ENCODE measurements around the gene PRMT3.
A peak's percentile ranks its signal among the peaks of the same experiment; 100 is the strongest.
"Not testable (repeated sequence)": the region's sequence is repeated elsewhere in the genome, so short reads cannot be mapped to it uniquely, and the experiment has no call there.

PRMT3 gene

DNA sequence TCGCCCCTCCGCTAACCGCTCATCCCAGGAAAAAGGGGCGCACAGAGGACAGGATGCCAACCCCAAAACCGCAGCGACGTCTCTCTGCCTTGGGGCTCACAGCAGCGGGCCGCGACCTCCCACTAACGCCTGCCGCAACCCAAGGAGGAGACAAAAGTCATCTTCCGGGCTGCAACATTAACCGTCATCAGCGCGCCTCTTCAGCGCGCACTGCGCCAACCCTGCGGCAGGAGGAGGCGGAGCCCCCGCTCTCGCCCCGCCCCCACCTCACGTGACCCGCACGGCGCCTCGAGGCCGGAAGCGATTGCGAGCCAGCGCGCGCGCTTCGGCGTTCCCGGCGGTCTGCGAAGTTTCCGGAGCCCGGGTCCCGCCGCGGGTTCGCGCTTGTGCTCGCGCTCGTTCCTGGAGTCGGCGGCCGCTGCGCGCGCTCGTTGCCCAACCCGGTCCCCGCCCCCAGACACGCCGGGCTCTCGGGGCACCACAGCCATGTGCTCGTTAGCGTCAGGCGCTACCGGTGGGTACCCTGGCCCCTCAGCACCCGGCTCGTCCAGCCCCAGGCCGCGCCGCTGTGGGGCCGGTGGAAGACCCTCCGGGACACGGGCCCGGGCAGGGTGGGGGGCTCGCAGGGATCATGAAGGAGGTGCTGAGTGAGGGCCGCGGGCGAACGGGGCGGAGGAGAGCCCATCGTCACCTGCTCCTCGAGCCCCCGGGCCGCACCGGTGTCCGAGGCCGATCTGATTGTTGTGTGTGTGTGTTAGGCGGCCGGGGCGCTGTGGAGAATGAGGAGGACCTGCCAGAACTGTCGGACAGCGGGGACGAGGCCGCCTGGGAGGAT lies at the start of gene PRMT3:
TSS of gene PRMT3 (plus strand) at position 456 of the 835 bp plus-strand sequence. CDS start at position 487, 31 bp downstream.
- DNase-seq (ENCODE audit: low spot score) = peak; percentile 97
- FAIRE-seq = peak; percentile 94

DNA sequence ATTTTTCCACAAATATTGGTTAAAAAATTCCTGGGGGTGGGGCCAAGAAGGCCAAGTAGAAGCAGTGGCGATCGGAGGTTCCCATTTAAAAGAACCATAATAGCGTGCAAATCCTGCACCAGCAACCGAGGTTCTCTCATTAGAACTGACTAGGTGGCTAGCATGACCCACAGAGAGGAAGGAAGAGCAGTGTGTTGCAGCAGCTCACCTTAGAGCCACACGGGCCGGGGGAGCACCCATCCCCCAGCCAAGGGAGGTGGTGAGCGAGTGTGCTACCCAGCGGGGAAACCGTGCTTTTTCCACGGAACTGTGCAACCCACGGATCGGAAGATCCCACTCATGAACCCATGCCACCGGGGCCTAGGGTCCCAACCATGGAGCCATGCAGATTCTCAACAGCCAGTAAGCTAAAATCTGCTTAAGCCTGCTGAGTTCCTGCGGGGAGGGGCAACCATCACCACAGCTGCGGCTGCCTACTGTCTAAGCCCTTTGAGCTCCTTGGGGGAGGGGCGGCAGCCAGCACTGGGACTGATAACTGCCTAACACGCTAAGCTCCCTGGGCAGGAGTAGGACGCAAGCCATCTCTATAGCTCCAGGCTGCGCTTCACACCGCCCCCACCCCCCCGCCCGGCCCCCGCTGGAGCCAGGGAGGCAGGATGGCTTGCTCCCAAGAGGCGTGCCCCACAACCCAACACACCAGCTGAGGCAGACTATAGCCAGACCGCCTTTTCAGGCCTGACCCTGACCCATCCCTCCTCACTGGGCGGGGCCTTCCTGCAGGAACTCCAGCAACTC lies 45.0 kb upstream of the PRMT3 start:
- no peak for DNase-seq (ENCODE audit: low spot score)
- FAIRE-seq = peak; percentile 13

DNA sequence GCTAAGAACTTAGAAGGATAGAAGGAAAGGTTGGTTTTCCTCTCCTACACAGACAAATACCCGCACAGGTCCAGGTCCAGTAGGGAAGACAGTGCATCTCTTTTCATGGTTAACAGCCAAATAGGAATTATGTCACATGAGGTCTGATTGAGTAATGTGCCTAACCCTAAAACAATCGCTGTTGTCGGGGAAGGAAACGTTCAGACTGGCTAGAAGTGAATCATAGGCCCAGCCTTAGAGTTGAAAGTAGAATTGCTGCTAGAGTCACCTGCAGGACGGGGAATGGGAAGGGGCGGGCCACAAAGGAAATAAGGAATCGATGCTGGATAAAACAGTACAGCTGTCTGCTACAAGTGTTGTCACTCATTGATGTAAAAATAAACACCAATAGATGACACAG lies 36.4 kb upstream of the PRMT3 start:
- no peak for FAIRE-seq

DNA sequence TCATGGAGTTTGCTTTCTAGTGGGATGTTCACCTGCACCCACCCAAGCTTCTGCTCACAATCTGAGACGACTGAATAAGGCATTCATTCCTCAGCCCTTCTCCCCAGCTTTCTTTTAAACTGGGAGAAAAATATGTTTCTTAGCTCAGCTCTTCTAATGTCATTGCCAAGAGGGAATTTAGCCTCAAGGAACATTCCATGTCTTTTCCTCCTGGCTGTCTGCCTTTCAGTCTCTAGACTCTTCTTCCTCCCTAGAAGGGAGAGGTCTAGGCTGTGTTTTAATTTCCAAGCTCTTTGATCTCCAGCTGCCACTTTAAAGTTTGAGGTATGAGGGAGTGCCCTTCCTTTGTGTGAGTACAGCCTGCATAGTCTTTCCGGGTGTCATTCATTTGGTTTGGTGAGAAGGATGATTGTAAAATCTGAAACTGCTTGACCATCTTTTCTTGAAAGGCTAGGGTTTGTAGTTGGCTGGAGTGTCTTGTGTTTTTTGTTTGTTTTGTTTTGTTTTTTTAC lies 35.7 kb upstream of the PRMT3 start:
- FAIRE-seq = no peak
- no peak for DNase-seq (ENCODE audit: low spot score)

More for the DNA sequence above, 36.4 kb upstream of the PRMT3 start:
- no peak for DNase-seq (ENCODE audit: low spot score)

DNA sequence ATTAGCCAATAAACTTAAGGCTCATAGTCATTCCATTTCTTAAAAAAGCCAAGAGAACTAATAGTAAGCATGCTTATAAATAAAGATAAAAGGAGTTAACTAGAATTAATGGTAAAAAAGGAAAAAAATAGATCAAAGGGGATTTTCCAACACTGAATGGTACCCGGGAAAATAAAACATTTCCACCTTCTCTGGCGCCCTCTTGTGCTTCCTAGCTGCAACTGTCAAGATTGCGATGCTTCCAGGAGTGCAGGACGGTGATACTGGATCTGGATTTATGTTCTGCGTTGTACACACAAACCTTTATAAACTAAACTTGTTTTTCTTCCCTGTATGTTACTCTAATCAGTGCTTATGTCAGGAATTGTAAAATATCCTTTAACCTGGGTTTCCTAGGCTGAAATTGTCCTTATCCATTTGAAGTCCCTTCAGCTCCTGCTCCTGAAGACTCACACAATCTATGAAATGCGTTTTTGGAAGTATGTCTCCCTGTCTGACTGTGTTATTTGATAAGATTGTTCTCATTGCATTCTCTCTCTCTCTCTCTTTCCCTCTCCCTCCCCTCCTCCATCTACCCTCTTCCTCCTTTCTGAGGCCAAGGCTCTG lies 33.6 kb upstream of the PRMT3 start:
- FAIRE-seq (no peak), DNase-seq (ENCODE audit: low spot score) (peak; percentile 54)

DNA sequence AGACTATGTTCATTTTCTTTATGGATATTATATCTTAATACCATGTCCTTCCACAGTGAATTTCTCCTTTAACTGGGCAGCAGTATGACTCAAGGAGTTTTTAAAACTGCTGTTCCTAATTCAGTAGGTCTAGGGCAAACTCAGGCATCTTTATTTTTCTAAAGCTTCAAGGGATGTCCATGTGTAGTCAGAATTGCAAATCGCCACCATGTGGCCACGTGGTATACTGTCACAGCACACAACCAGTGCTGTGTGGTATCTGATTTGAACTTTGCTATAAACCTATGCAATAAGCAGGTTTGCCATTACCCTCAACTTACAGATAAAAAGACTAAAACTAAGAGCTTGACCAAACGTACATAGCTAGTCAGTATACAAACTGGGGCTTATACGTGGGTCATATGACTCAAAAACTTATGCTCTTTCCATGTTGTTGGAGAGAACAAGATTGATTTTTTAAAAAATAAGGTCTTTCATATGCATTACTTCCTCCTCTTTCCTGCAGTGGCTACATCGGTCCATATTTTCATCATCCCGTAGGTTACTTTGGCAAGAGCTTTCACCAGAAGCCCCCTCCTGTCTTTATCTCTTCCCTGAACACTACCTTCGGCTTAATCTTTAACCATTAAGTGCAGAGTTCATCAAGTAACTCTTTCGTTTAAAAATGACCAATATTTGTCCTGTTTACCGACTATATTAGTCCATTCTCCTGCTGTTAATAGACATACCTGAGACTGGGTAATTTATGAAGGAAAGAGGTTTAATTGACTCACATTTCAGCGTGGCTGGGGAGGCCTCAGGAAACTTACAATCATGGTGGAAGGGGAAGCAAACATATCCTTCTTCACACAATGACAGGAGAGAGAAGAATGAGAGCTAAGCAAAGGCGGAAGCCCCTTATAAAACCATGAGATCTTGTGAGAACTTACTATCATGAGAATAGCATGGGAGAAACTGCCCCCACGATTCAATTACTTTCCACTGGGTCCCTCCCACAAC lies 32.0 kb upstream of the PRMT3 start:
- DNase-seq (ENCODE audit: low spot score) (peak; percentile 41), FAIRE-seq (peak; percentile 82)

DNA sequence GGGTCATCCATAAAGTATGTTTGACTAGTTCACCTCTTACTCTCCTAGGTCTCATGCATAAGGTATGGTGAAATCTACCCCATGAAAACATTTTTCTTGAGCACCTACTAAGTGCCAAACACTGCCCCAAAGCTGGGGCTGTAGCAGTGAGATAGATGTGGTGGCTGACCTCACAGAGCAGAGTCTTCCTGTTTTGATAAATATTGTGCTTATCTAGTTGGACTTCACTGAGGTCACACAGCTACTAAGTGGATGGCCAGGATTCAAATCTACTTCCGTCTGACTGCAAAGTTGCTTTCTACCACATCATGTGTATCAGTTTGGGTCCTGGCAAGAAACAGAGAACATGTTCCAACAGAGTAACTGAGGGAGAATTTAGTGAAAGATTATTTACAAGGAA lies 30.4 kb upstream of the PRMT3 start:
- FAIRE-seq = no peak
- no peak for DNase-seq (ENCODE audit: low spot score)

DNA sequence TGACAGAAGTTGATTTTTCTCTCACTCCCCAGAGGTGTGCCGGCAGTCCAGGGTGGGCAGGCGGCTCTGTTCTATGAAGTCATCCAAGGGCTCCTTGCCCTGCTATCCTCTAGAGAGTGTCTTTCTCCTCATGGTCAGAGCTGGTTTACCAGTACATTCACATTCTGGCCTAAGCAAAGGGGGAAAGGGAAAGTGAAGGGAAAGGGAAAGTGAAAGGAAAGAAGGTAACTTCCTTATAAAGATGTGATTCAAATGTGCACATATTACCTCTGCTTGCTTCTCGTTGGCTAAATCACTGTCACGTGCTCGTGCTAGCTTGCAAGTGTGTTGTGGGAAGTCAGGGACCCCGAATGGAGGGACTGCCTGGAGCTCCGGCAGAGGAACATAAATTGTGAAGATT lies 26.9 kb upstream of the PRMT3 start:
- DNase-seq (ENCODE audit: low spot score) (no peak), FAIRE-seq (no peak)

DNA sequence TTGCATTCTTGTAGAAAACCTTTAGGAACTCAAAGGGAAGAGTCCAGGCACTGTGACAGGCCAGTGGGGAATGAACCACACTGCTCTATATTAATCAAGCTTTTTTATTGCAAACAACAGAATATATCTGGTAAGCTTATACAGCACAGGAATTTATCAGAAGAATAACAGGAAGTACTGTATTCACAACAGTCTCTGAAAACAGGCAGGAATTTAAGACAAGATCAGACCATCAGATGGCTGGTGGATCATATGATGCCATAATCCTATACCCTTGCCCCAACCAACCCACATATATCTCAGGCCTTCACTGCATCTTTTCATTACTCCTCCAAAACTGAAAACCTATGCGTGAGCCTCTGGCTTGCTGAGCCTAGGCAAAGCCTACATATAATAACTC lies 25.0 kb upstream of the PRMT3 start:
- DNase-seq (ENCODE audit: low spot score) (no peak), FAIRE-seq (no peak)

DNA sequence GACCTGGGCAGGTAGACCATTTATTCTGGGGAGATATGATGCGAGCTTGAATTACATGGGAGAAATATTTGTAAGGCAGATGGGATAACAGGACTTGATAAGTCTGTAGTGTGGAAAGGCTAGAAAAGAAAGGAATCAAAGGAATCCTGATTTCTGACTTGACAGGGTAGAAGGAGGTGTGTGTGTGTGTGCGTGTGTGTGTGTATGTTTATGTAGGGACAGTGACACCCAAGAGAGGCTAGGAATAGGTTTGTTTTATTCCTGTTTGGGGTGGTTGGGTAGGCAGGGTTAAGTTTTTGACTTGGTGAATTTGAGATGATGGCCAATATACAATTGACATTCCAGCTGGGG lies 24.4 kb upstream of the PRMT3 start:
- DNase-seq (ENCODE audit: low spot score) = no peak
- FAIRE-seq = no peak

DNA sequence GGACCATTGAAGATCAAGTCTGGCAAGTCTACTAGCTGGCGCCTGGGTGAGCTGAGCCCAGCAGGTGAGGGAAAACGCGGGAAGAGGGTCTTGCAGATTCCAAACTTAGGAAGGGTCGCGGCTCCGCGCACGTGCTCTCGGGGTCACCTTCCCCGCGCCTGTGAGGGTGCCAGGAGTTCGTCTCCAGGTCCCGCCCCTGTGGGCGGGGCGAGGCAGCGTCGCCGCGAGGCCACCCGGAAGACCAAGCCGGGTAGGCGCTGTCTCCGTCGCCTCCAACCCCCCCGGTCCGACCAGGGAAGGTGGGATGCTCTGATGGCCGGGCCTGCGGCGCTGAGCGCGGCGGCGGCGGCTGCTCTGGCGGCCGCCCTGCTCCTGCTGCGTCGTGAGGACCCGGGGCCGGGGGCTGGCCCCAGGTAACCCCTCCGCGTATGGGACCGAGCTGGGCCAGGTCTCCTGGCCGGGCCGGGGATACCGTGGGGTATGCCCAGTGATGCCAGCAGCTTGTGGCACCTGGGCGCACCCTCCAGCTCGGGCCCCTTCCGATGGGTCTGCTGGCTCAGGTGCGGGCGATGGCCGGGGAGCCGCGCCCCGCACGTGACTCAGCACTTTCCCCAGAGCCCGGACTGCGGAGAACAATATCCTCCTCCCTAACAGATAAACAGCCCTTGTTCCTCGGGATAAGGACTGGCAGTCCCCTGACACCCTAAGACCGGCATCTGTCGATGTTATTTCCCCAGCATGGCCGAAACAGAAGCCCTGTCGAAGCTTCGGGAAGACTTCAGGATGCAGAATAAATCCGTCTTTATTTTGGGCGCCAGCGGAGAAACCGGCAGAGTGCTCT lies 23.8 kb upstream of the PRMT3 start, which contains the start of gene HTATIP2:
TSS of gene HTATIP2 (plus strand) at position 215 of the 841 bp plus-strand sequence. CDS start at position 739, 524 bp downstream.
- FAIRE-seq (no peak), DNase-seq (ENCODE audit: low spot score) (peak; percentile 73)

DNA sequence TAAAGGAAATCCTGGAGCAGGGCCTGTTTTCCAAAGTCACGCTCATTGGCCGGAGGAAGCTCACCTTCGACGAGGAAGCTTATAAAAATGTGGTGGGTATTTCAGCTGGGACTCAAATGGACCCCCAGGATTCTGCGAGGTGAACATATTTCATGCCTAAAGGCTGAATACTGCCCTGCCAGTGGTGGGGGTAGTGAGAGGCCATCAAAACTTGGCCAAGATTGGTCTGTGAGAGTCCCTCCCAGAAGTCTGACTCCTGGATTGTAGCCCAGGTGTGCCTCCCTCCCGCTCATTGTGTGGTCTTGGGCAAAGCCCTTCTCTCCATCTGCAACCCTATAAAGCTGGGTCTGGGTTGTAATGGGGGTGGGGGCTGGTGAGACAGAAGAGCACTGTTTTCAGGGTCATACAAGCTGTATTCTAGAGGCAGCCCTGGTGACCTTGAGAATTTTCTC lies 23.1 kb upstream of the PRMT3 start:
- FAIRE-seq = no peak
- DNase-seq (ENCODE audit: low spot score) = peak; percentile 37

DNA sequence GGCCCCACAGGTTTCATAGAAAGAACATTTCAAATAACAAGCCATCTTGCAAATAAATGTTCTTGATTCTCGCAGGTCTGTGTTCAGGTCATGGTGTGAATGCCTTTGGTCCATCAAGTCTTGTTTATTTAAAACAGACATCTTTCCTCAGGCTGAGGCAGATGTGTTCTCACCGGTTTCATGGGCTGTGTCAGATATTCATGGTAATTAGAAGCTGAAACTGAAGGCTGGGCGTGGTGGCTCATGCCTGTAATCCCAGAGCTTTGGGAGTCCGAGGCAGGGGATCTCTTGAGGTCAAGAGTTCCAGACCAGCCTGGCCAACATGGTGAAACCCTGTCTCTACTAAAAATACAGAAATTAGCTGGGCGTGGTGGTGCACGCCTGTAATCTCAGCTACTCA lies 22.1 kb upstream of the PRMT3 start:
- not testable (repeated sequence) for DNase-seq (ENCODE audit: low spot score); FAIRE-seq

DNA sequence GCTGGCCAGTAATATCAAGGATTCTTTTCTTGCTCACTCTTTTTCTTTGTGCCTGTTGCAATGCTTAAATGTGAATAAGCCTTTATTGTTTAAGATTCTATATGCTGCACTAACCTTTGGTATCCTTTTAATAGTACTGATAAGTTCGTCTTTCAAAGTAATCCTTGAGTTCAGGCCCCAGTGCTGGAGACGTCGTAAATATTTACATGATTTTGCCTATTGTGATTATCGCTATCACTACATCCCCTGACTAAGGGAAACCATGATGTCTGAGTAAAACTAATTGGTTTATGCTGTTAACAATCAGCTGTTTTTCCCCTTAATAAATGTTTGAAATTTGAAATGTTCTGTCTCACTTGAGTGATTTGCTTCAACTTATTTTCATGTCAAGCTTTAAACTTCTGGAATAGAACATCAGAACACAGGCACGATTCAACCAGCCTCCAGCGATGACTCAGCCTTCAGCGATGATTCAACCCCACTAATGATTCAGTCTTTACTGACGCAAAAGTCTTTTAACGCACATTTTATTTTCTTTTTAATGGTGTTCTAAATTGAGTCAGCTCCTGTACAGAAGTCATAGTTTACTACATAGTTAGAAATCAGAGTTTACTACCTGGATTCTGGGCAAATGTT lies 20.1 kb upstream of the PRMT3 start:
- DNase-seq (ENCODE audit: low spot score) (peak; percentile 78), FAIRE-seq (no peak)

DNA sequence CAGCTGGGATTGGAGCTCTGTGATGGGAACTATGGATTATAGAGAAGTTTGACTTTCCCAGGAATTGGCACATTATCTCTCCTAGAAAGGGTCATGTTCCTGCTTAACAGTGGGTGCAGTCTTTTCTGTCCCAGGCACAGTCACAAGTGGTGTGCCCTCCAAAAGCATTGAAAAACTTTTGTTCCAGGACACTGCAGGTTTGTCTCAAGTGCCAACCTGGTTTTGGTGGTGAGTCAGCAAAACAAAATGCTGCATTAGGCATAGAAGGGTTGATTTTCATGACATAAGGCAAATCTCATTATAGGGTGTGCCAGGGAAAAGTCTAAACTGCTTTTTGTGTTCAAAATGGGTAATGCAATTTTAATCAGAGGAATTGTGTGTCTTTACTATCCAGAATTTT lies 19.1 kb upstream of the PRMT3 start:
- FAIRE-seq = no peak
- peak; percentile 37 for DNase-seq (ENCODE audit: low spot score)

DNA sequence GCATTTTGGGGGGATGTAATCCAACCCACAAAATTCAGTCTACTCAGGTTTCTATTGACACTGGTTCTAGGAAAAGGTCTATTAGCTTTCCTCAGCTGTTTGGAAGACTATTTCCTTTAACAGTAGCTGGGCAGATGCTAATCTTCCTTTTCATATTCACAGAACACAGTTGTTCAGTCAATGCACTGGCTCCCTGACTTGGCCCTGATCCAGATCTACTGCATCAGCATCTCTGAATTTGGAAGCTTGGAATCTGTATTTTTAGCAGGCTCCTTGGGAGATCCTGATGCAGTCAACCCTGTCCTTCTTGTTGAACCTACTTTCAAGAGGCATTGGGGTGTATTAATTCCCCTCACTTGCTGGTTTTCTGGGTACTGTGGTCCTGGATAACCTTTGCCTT lies 17.7 kb upstream of the PRMT3 start:
- no peak for DNase-seq (ENCODE audit: low spot score)
- no peak for FAIRE-seq

DNA sequence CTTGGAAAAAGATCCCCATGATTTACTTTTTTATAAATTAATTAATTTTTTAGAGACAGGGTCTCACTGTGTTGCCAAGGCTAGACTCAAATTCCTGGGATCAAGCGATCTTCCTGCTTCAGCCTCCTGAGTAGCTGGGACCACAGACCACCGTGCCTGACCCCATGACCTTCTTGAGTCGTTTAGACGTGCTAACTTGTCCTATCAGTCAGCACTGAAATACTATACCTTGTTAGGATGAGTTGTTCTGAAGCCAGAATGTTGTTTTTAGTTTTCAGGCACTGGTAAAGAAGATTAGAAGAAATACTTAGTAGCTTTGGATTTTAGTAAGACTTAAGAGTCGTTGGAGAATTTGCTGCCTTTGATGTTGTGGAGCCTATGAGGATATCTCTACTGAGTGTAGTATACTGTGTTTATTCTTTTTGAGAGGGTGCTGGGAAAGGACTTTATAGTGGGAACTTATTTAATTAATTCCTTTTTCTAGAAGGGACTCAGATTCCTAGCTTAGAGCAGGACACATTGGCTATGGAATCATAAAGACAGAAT lies 15.4 kb upstream of the PRMT3 start:
- DNase-seq (ENCODE audit: low spot score) = no peak
- no peak for FAIRE-seq

DNA sequence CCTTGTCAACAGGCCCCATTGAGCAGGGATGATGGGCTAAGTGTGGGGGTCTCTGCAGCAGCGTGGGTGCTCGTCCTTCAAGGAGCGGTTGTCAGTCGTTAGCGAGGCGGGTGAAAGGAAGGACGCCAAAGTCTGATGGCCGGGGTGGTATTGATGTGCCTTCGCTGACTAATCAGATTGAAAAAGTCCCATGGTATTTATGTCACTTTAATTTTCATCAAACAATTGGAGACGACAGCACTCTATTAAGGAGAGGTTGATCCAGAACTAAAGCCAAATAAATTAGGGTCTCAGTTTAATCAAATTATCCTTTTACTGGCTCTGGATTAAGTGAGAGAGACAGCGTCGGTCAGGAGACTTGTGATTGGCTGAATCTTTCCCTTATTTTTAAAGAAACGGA lies 14.4 kb upstream of the PRMT3 start:
- no peak for FAIRE-seq
- no peak for DNase-seq (ENCODE audit: low spot score)
